ENCODE data around the gene SREBF1. TPM values are rescaled to one million over a fixed set of nuclear protein-coding genes. Genes with fewer than 3 reads are reported as not detected.

SREBF1 gene
- total and polyA plus RNA-seq, 2 of the 8 experiments (the other 6 are each of a cell fraction or from before 2014, with no cell fraction given), result 28.6 to 70.8 TPM

- no peak for TF ChIP-seq CHD7 (IDR thresholded peaks at IDR 0.05; ENCODE audit: insufficient replicate concordance, low read length)
- TF ChIP-seq E2F6 (IDR thresholded peaks at IDR 0.05), result no peak
- TF ChIP-seq CTCF (IDR thresholded peaks at IDR 0.05; ENCODE audit: control extremely low read depth in 1 of 3, insufficient read depth in 1 of 3, low read depth in 1 of 3, low read length in 3 of 3), result 0 out of 4 replicates have a peak, but pooled peaks of 1 of the 3 experiments have one; percentile 6
- TF ChIP-seq POU5F1 (IDR thresholded peaks at IDR 0.05; ENCODE audit: low read depth, low read length), result no peak
- no peak for TF ChIP-seq SIX5 (IDR thresholded peaks at IDR 0.05; ENCODE audit: low read depth, low read length)
- TF ChIP-seq NANOG (IDR thresholded peaks at IDR 0.05; ENCODE audit: insufficient read depth, low read depth, low read length, poor library complexity, severe bottlenecking), result no peak
Observed at GRCh38 chr17:17877529-17878358, 41.0 kb upstream of the SREBF1 start (continued).
